Keratinocyte (primary cell): ENCODE data around the gene DENND5B.
"Not testable (repeated sequence)": the region's sequence is repeated elsewhere in the genome, so short reads cannot be mapped to it uniquely, and the experiment has no call there.

Experiments
- EZH2 ChIP-seq: IDR thresholded peaks from one replicate; pipeline ENCODE4 v1.6.1; 2012; ENCODE audit warnings: inconsistent platforms, mild to moderate bottlenecking, low read length, moderate library complexity
- TF ChIP-seq, protein P1 (sequence below), 3 experiments: IDR thresholded peaks in 1 of 3; conservative IDR thresholded peaks in 1 of 3; optimal IDR thresholded peaks in 1 of 3; 2 replicates in 2 of 3; 3 replicates in 1 of 3; pipeline versions ENCODE3 to v1.5.1; 2011; ENCODE audit warnings: low read length in 3 of 3, mild to moderate bottlenecking in 3 of 3, moderate library complexity in 2 of 3, control low read depth in 1 of 3, inconsistent platforms in 1 of 3; ENCODE audit not compliant: insufficient read depth in 2 of 3; ENCODE audit errors: extremely low read depth in 1 of 3

GRCh38 chr12:31403099-31403607, 187.8 kb downstream of the DENND5B start:
- TF ChIP-seq, protein P1, sequence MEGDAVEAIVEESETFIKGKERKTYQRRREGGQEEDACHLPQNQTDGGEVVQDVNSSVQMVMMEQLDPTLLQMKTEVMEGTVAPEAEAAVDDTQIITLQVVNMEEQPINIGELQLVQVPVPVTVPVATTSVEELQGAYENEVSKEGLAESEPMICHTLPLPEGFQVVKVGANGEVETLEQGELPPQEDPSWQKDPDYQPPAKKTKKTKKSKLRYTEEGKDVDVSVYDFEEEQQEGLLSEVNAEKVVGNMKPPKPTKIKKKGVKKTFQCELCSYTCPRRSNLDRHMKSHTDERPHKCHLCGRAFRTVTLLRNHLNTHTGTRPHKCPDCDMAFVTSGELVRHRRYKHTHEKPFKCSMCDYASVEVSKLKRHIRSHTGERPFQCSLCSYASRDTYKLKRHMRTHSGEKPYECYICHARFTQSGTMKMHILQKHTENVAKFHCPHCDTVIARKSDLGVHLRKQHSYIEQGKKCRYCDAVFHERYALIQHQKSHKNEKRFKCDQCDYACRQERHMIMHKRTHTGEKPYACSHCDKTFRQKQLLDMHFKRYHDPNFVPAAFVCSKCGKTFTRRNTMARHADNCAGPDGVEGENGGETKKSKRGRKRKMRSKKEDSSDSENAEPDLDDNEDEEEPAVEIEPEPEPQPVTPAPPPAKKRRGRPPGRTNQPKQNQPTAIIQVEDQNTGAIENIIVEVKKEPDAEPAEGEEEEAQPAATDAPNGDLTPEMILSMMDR (optimal IDR thresholded peaks at IDR 0.05 in 1 of 3, IDR thresholded peaks at IDR 0.05 in 1 of 3, conservative IDR thresholded peaks at IDR 0.05 in 1 of 3; ENCODE audit: extremely low read depth in 1 of 3, insufficient read depth in 2 of 3, low read length in 3 of 3), result peak; percentile 85 to 92 (median 86)
- TF ChIP-seq EZH2, result not testable (repeated sequence)
